SKM-1 treated with dmso at 0.1 percent for 144 hours (cell line): ENCODE data around the gene C16orf86.

Source experiments
- DNase-seq: peaks from one replicate; lab custom pipeline; 2025; ENCODE audit not compliant: unreplicated experiment; lab: John Stamatoyannopoulos, UW

The C16orf86 gene

DNA sequence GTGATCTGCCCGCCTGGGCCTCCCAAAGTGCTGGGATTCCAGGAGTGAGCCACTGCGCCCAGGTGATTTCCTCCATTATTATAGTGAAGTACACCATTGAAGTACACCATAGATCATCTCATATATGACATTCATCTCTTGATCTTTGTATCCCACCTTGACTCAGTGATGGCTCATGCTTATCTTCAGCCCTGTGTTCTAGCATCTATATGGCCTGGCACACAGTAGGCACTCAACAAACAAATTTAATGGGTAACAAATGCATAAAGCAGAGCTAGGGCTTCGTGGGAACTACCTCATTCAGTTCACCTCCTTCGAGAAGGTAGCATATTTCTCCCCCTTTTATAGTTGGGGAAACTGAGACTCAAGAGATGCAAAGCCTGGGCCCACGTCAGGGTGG, 1.0 kb upstream of the C16orf86 start:
- no peak for DNase-seq

DNA sequence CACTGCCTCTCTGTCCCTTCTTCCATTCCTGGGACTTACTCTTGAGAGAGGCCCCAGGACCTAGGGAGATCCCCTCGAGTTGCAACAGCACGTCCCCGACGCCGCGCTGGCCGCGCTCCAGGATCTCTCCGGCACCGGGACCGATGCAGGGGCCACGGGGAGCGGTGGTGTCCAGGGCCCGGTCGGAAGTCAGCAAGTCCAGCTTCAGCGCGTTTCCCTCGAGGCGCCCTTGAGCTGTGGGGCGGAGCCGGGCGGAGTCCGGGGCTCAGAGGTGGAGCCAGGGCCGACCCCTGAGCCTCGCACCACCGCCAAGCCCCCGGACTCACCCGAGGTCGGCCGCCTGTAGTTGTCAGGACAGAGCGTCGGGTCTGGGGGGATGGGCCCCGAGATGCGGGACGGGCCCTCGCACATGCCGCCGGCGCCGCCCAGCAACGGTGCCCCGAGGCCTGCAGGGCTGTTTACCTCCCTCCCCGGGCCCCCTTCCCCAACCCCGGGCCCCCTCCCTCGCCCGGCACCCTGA, 522 bp upstream of the C16orf86 start:
- DNase-seq, result no peak

GRCh38 chr16:67667453-67667816, 821 bp downstream of the C16orf86 start:
- no peak for DNase-seq

GRCh38 chr16:67667817-67668494, 1.3 kb downstream of the C16orf86 start:
- peak; percentile 95 for DNase-seq

- peak; percentile 24 for DNase-seq
Observed at GRCh38 chr16:67668495-67669157, 2.0 kb downstream of the C16orf86 start.

DNA sequence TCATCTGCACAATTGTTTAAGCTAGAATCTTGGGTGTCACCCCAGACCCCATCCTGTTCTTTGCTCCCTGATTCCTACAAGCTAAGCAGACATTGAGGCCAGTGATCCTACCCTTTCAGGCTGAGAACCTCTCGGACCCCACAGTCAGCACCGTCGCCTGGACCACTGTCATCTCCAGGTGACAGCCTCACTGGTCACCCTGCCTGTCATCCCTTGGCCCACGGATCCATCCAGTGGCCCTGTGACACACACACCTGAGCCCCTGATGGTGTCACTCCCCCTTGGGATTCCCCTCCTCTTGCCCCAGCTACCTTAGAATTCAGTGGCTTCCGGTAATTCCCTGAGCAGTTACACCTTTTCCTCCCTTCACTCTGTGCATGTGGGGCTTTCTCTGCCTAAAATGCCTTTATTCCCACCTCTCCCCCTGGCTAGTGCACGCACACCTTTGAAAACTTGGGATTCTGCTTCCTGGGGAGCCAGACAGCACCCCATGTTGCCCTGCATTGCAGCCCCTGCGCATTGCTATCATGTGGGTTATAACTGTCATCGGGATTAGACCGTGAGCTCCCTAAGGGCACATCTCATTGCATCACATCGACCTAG, 3.0 kb downstream of the C16orf86 start:
- DNase-seq, result no peak

GRCh38 chr16:67672306-67672705, 5.7 kb downstream of the C16orf86 start:
- DNase-seq, result no peak

DNA sequence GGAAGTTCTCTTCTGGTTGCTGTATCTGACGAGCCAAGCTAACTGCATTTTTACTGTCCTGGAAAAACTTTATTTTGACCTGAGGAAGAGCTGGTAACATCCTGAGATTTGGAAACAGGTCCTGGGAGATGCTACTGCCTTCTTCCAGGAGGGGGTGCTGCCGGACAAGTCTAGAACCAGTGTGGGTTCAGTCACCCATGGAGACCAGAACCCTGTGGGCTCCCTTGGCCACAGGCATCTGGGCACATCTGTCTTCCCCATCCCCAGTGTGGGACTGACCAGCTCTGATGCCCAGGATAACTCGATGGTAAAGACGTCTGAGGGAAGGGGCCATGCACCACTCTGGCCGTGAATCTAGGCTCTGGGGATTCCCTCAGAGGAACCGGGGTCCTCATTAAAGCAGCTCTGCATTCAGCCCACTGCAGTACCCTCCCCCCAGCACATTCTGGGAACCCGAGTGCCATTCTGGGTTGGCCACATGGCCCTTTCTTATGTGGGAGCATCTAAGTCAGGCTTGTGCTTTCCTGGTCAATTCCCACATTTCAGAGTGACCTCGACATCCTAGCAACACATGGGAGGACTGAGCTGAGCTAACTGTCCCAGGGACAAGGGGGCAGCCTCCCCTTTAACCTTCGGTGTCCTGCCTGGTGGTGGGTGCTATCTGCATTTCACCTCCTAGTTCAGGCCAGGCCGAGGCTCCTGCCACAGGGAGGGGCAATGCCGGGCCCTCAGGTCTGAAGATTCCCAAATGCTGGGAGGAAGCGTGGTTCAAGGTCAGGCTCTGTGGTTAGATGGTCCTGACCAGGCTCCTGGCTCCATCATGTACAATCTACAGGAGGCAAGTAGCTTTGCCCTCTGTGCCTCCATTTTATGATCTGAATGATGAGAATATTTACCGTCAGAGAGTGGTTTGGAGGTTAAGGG, 6.4 kb downstream of the C16orf86 start:
- DNase-seq, result peak; percentile 46

DNA sequence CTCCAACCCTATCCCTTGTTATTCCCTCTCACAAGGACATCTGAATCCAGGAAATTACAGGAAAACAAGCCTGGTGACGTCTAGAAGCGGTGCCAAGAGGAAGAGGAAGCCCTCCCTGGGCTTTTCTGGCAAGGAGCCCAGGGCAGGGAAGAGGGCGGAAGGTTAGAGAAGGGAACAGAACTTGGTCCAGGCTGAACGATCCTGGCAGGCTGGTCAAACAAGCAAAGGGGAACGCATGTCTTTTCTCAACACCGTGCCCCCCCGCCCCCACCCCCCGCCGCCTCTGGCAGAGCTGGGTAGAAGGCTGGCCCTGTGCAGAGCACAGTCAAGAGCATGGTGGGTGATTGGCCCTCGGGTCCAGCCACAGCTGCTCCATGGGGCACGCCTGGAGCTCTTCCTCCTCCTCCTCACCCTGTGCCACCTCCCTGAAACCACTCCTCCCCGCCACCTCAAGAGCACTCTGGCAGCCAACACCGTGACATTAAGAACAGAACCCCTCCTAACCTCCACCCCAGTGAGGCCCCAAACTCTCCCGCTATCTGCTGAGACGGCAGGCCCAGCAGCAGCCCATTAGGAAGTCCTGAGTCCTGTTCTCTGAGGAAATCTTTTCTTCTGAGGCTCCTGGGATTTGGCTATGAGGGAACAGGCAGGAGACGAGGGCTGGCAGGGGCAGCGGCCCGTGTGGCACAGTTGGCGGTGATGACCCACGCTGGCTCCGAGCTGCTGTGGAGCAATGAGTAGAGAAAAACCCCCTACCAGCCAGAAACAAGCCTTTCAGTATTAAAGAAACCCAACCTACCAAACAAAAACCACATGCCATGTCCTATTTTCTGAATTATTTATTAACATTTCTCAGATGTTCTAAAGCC, 7.3 kb downstream of the C16orf86 start:
- peak; percentile 17 for DNase-seq

DNA sequence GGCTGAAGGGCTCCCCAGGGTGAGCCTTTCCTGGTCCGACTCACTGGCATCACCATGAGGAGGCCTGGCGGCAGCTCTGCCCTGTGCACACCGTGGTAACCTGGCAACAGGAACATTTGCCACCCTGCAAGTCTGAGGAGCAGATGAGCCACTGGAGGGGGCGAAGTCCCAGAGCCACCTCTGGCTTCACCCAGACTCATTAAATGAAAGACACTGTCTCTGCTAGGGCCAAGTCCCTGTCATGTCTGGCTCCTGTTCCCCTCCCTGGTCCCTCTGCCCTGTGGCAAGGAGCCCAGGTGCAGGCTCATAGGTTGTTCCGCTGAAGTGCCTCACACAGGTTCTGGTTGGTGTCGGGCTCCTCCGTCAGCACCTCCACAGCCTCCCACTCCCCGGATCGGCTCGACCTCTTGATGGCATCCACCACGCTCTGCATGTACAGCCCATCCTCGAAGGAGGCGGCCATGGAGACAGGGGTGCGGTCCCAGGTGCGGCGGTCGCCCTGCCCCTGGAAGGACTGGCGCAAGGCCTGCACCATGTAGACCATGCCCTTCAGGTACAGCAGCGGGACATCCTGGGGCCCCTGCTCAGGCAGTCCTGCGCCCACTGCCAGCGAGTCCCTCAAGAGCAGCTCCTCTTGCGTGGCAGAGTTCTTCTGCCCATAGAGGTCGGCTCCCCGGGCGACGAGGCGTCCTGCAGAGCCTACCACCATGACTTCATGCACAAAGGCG, 8.4 kb downstream of the C16orf86 start:
- DNase-seq, result no peak

- DNase-seq, result no peak
Observed at GRCh38 chr16:67675579-67675935, 8.9 kb downstream of the C16orf86 start.

GRCh38 chr16:67675999-67676398, 9.4 kb downstream of the C16orf86 start:
- DNase-seq, result no peak

- DNase-seq, result no peak
Observed at GRCh38 chr16:67676516-67676915, 9.9 kb downstream of the C16orf86 start.

DNA sequence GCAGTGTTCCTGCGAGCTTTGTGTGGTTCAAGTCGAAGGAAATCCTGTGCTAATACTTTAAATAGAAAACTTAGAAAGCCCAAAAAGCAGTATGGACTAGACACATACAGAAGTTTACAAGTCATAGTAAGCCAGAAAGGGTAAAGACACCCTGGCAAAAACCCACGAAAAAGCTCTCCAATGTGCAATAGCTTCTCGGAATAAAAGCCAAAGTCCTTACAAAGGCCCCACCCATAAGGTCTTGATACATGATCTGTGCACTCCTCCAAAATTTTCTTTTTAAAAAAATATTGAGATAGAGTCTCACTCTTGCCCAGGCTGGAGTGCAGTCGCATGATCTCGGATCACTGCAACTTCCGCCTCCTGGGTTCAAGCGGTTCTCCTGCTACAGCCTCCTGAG, 10.3 kb downstream of the C16orf86 start:
- DNase-seq, result no peak

DNA sequence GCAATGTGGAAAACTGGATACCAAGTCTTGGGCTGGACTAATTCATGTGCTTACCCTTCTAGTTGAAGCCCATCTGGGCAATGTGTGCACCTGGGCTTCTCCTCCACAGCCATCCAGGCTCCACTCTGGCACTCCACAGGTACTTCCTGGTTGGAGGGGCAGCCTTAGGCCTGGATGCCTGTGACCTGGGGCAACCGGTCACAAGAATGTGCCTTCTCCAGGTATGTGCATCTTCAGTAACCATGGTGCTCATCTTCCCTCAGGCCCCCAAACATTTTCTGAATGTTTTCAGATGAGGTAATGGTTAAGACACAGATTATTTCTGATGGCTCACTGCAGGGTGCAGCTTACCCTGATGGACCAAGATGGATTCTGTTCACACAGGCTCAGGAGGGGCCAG, 11.1 kb downstream of the C16orf86 start:
- no peak for DNase-seq

- DNase-seq, result no peak
Observed at GRCh38 chr16:67678354-67679023, 11.9 kb downstream of the C16orf86 start.

- DNase-seq, result no peak
Observed at GRCh38 chr16:67679935-67680897, 13.6 kb downstream of the C16orf86 start.

DNA sequence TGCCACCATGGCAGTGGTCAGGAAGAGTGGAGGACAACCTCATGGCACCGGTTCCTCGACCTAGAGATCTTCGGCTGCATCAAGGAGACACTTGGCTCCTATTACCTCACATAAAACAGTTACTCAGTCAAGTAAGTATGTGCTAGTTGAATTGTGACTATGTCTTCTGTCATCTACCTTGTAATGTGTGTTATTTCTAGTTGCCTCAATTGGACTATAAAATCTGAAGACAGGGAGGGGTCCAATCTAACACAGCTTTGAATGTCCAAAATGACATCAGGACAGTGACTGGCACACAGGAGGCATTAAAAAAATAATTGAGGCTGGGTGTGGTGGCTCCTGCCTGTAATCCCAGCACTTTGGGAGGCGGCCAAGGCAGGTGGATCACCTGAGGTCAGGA, 17.2 kb downstream of the C16orf86 start:
- DNase-seq, result no peak
